SK-N-SH (cell line): ENCODE measurements around the gene CDH4. TPM values are rescaled to one million over a fixed set of nuclear protein-coding genes. Genes with fewer than 3 reads are reported as not detected.

ENCODE experiments used
- CTCF ChIA-PET: fragments of 300-600, 350-600 bp; formaldehyde crosslinking; extraction: SDS; loops from one replicate; lab custom pipeline; 2021; lab: Yijun Ruan, JAX
- POLR2A ChIA-PET: fragments of 350-600 bp; sonication (Branson Sonifier 250); formaldehyde crosslinking; extraction: SDS; loops from one replicate; lab custom pipeline; 2020; ENCODE audit warnings: antibody characterized with exemption, inconsistent platforms; lab: Yijun Ruan, JAX
- DNase-seq: peaks from one replicate; pipeline ENCODE4 v3.0.0; 2012
- H2AFZ ChIP-seq: fragments of 200-600 bp; sonication (generic); 2 replicates; pipeline ENCODE4 v1.8.1; 2016; ENCODE audit warnings: antibody characterized with exemption, mild to moderate bottlenecking, low read depth
- H3F3A ChIP-seq: fragments of 200-600 bp; sonication (generic); replicated peaks from 2 replicates; pipeline ENCODE3; 2016; ENCODE audit warnings: antibody characterized with exemption, mild to moderate bottlenecking; ENCODE audit not compliant: insufficient read depth
- H3K27ac ChIP-seq, 2 experiments: fragments of 200-500 bp in 1 of 2; fragments of 200-600 bp in 1 of 2; sonication (Bioruptor generic) in 1 of 2; sonication (generic), shearing (Covaris generic) in 1 of 2; 2 replicates each; pipeline versions ENCODE4 v1.5.1 to v1.6.1; 2014 to 2016; ENCODE audit warnings: low read depth in 2 of 2, inconsistent platforms in 1 of 2, low read length in 1 of 2, mild to moderate bottlenecking in 1 of 2, mixed read lengths in 1 of 2
- H3K27me3 ChIP-seq: fragments of 200-600 bp; sonication (generic), shearing (Covaris generic); 2 replicates; pipeline ENCODE4 v1.6.1; 2016; ENCODE audit warnings: mixed run types; ENCODE audit not compliant: insufficient read depth
- H3K36me3 ChIP-seq, 2 experiments: fragments of 200-500 bp in 1 of 2; fragments of 200-600 bp in 1 of 2; sonication (Bioruptor generic) in 1 of 2; sonication (generic) in 1 of 2; replicated peaks in 1 of 2; 2 replicates each; pipeline versions ENCODE3 to v1.5.1; 2014 to 2016; ENCODE audit warnings: low read length in 1 of 2, mild to moderate bottlenecking in 1 of 2; ENCODE audit not compliant: insufficient read depth in 2 of 2, control insufficient read depth in 1 of 2
- H3K4me1 ChIP-seq, 2 experiments: fragments of 200-500 bp in 1 of 2; fragments of 200-600 bp in 1 of 2; sonication (Bioruptor generic) in 1 of 2; sonication (generic), shearing (Covaris generic) in 1 of 2; 2 replicates each; pipeline versions ENCODE4 v1.5.1 to v1.6.1; 2014 to 2016; ENCODE audit warnings: low read depth in 1 of 2, low read length in 1 of 2, mixed run types in 1 of 2; ENCODE audit not compliant: insufficient read depth in 2 of 2, control insufficient read depth in 1 of 2
- H3K4me2 ChIP-seq: fragments of 200-600 bp; sonication (generic), shearing (Covaris generic); 2 replicates; pipeline ENCODE4 v1.6.1; 2017; ENCODE audit warnings: mixed run types
- H3K4me3 ChIP-seq, 2 experiments: fragments of 200-500 bp in 1 of 2; fragments of 200-600 bp in 1 of 2; sonication (Bioruptor generic) in 1 of 2; sonication (generic), shearing (Covaris generic) in 1 of 2; 2 replicates each; pipeline versions ENCODE4 v1.5.1 to v1.8.1; 2014 to 2016; ENCODE audit warnings: low read depth in 2 of 2, inconsistent platforms in 1 of 2, low read length in 1 of 2, mild to moderate bottlenecking in 1 of 2, mixed read lengths in 1 of 2, moderate library complexity in 1 of 2
- H3K79me2 ChIP-seq: fragments of 200-600 bp; sonication (generic); 2 replicates; pipeline ENCODE4 v1.8.1; 2017; ENCODE audit warnings: mild to moderate bottlenecking; ENCODE audit not compliant: insufficient read depth
- H3K9ac ChIP-seq: fragments of 200-600 bp; sonication (generic); 2 replicates; pipeline ENCODE4 v1.6.1; 2017; ENCODE audit warnings: mixed run types
- H3K9me2 ChIP-seq: fragments of 200-600 bp; sonication (generic); 2 replicates; pipeline ENCODE4 v1.6.1; 2017; ENCODE audit warnings: mixed run types
- H3K9me3 ChIP-seq: fragments of 200-600 bp; sonication (generic); 2 replicates; pipeline ENCODE4 v1.6.1; 2017; ENCODE audit warnings: mixed run types, mild to moderate bottlenecking, moderate library complexity
- H4K20me1 ChIP-seq: fragments of 200-600 bp; sonication (generic); 2 replicates; pipeline ENCODE4 v1.6.1; 2017; ENCODE audit warnings: mild to moderate bottlenecking, mixed run types; ENCODE audit not compliant: insufficient read depth
- CHD2 ChIP-seq: fragments of 150-350 bp; IDR thresholded peaks from 2 replicates; pipeline ENCODE4 v1.6.1; 2018; ENCODE audit warnings: low read length; ENCODE audit not compliant: partially characterized antibody
- ELF1 ChIP-seq: IDR thresholded peaks from 2 replicates; pipeline ENCODE4 v1.4.0; 2012
- FOSL2 ChIP-seq: IDR thresholded peaks from 2 replicates; pipeline ENCODE4 v1.4.0; 2012; ENCODE audit warnings: low read depth, mild to moderate bottlenecking, moderate library complexity, borderline replicate concordance
- JUND ChIP-seq: IDR thresholded peaks from 2 replicates; pipeline ENCODE4 v1.4.0; 2012
- MEF2A ChIP-seq: IDR thresholded peaks from 2 replicates; pipeline ENCODE4 v1.4.0; 2012; ENCODE audit warnings: low read depth, borderline replicate concordance
- MXI1 ChIP-seq: IDR thresholded peaks from 2 replicates; pipeline ENCODE4 v1.6.1; 2012; ENCODE audit warnings: mild to moderate bottlenecking, low read depth, low read length, improper control_type of control experiment
- RCOR1 ChIP-seq: fragments of 150-350 bp; IDR thresholded peaks from 2 replicates; pipeline ENCODE4 v1.6.1; 2017; ENCODE audit warnings: antibody characterized with exemption, low read length
- SIN3A ChIP-seq: IDR thresholded peaks from 2 replicates; pipeline ENCODE4 v1.6.1; 2012; ENCODE audit warnings: low read depth, mild to moderate bottlenecking, low read length, moderate library complexity, borderline replicate concordance
- SMC3 ChIP-seq: IDR thresholded peaks from 2 replicates; pipeline ENCODE4 v1.6.1; 2012; ENCODE audit warnings: low read depth, low read length, improper control_type of control experiment
- TCF12 ChIP-seq: IDR thresholded peaks from 2 replicates; pipeline ENCODE4 v1.4.0; 2012
- TEAD4 ChIP-seq: IDR thresholded peaks from 2 replicates; pipeline ENCODE4 v1.4.0; 2012; ENCODE audit warnings: mild to moderate bottlenecking, borderline replicate concordance; ENCODE audit not compliant: insufficient read depth
- USF1 ChIP-seq: IDR thresholded peaks from 2 replicates; pipeline ENCODE4 v1.4.0; 2012; ENCODE audit warnings: low read depth, borderline replicate concordance
- YY1 ChIP-seq: IDR thresholded peaks from 2 replicates; pipeline ENCODE4 v1.4.0; 2012; ENCODE audit warnings: low read depth, mild to moderate bottlenecking
- WGBS: methylation state at CpG from one replicate; pipeline ENCODE4 v1.1.6; 2017; ENCODE audit warnings: low lambda C conversion rate; 5-methylcytosine and 5-hydroxymethylcytosine counted together
- polyA plus RNA-seq, 3 experiments: library from polyadenylated mRNA; depleted of rRNA; stranded (reverse); fragments of >200 nt; gene quantifications; 2 replicates each; pipeline ENCODE4 v1.2.3, GENCODE V29; 2012
- TF ChIP-seq, protein P1 (sequence below): IDR thresholded peaks from 2 replicates; pipeline ENCODE4; 2012

Gene CDH4
- polyA plus RNA-seq, 1 of the 3 experiments (the other 2 are of a cell fraction): not detected

- 66% methylated on average over 22 of the region's 28 CpGs for WGBS
- Histone ChIP-seq H3K27me3 (no peaks in the 10 kb centered on the region), H4K20me1 (no peaks in the 10 kb centered on the region), H3K36me3 (no peaks in the 10 kb centered on the region), H3K9ac (no peak overlapping the region), H3F3A (no peaks in the 10 kb centered on the region), H2AFZ (no peak overlapping the region), H3K9me2 (no peaks in the 10 kb centered on the region), H3K9me3 (no peaks in the 10 kb centered on the region), H3K4me3 (no peak overlapping the region), H3K4me2 (no peak overlapping the region), H3K4me1 (peaks cover 0 to 9% of the 10 kb centered on the region in 2 experiments; a peak in 1 of 4 replicates), H3K79me2 (no peaks in the 10 kb centered on the region), H3K27ac (no peak overlapping the region)
- ChIA-PET CTCF (interaction anchor here (0.6 to 1.0 kb wide), 2 partner anchors 10 to 177 kb away, joined by 3 to 4 read pairs; no protein-coding TSS in a partner anchor), POLR2A (no interaction called here)
- TF ChIP-seq MXI1 (no peak), RCOR1 (no peak), TCF12 (no peak)
- no peak for DNase-seq
Observed at GRCh38 chr20:61634376-61635145, 382.5 kb downstream of the CDH4 start.

DNA sequence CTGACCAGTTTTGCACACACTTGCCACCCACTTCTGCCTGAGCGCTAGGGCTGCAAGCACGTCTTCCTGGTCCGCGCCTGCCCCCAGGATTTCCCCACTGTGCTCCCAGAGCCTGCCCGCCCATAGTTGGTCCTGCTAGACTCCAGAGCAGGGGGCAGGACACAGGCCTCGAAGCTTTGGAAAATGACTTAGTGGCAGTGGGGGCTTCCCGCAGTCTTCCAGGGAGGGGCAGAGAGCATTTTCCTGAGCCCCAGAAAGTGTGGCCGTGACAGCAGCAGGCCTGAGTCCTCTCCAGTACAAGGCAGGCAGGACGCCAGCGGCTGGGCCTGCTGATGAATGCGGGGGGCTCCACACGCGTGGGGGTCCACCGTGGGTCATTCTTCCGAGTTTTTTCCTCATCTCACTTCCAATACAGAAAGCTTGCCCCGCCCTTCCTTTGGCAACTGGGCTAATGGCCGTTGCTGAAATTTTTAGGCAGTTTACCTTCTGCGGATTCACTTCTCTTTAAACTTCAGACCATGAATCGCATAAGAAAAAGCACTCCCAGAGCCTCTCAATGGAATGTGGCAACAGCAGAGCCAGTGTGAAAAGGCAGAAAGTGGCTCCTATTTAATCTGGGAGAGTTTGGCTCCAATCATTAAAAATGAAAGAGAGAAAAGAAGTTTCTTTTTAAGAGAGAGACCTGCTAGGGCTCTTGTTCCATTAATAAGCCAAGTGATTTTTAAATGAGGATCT lies 383.8 kb downstream of the CDH4 start:
- TF ChIP-seq CHD2 (no peak), TEAD4 (no peak), ELF1 (no peak), SIN3A (no peak), MEF2A (no peak), MXI1 (no peak), TCF12 (no peak), JUND (no peak), YY1 (no peak), FOSL2 (no peak), USF1 (no peak), SMC3 (no peak)
- TF ChIP-seq, protein P1, sequence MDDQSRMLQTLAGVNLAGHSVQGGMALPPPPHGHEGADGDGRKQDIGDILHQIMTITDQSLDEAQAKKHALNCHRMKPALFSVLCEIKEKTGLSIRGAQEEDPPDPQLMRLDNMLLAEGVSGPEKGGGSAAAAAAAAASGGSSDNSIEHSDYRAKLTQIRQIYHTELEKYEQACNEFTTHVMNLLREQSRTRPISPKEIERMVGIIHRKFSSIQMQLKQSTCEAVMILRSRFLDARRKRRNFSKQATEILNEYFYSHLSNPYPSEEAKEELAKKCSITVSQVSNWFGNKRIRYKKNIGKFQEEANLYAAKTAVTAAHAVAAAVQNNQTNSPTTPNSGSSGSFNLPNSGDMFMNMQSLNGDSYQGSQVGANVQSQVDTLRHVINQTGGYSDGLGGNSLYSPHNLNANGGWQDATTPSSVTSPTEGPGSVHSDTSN: no peak
- Histone ChIP-seq H3K4me1 (no peaks in the 10 kb centered on the region), H3K27me3 (no peaks in the 10 kb centered on the region), H3K36me3 (no peaks in the 10 kb centered on the region), H3K9me2 (no peaks in the 10 kb centered on the region), H3K9ac (no peak overlapping the region), H4K20me1 (no peaks in the 10 kb centered on the region), H3K79me2 (no peaks in the 10 kb centered on the region), H3K4me3 (no peak overlapping the region), H2AFZ (no peak overlapping the region), H3K27ac (no peak overlapping the region), H3K9me3 (no peaks in the 10 kb centered on the region), H3K4me2 (no peak overlapping the region), H3F3A (no peaks in the 10 kb centered on the region)
- POLR2A ChIA-PET: no interaction called here
- CTCF ChIA-PET: interaction anchor here (0.6 kb wide), 1 partner anchor 342 kb away, joined by 3 read pairs; no protein-coding TSS in a partner anchor
- no peak for DNase-seq
- 66% methylated on average over 19 of the region's 19 CpGs for WGBS
